Posterior cingulate gyrus (tissue), 11 donors: ENCODE measurements around the gene C3orf38.
"Not testable (repeated sequence)": the region's sequence is repeated elsewhere in the genome, so short reads cannot be mapped to it uniquely, and the experiment has no call there.

ENCODE experiments used
- DNase-seq, 10 donors: peaks; one replicate each; pipeline versions ENCODE4 v3.0.0 to v3.0.0-alpha.2; 2020 to 2021; ENCODE audit warnings: mixed read lengths in 3 of 10
- intact Hi-C: fragments of 100-400 bp; cut with DNase I; formaldehyde crosslinking; loops from one replicate; pipeline ENCODE4 v1.15.1; 2023

C3orf38 gene

DNA sequence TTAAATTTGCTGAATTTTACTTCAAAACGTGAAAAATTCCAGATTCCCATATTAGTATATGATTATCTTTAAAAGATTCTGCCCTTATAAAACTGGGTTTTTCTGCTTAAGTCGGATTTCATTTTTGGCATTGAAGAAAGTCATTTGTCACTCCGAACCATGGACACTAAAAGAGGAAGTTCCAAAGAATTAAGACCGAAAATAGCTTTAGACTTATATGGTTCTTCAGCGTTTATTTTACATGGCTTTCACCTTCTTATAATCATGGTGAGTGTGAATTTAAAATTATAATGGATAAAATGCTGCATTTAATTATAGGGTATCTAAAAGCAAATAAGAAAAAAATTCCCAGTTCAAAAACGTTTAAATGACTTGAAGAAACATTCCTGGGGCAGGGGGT, 1.0 kb downstream of the C3orf38 start:
- intact Hi-C loops = no loop called here
- no peak for DNase-seq

DNA sequence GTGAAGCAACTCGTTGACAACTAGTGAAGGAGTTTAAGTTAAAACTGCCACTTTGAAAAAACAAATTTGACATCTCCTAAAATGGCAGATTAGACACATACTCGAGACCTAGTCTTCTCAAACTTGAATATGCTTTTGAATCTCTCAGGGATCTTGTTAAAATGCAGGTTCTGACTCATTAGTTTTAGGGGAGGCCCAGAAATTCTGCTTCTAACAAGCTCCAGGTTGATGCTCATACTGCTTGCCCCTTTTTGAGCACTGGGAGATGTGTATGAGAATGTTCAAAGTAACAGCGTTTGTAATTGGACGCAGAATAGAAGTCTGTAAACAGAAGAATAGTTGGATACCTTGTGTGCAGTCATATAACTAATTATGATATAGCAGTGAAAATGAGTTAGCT, 1.6 kb downstream of the C3orf38 start:
- intact Hi-C loops = no loop called here
- no peak for DNase-seq

DNA sequence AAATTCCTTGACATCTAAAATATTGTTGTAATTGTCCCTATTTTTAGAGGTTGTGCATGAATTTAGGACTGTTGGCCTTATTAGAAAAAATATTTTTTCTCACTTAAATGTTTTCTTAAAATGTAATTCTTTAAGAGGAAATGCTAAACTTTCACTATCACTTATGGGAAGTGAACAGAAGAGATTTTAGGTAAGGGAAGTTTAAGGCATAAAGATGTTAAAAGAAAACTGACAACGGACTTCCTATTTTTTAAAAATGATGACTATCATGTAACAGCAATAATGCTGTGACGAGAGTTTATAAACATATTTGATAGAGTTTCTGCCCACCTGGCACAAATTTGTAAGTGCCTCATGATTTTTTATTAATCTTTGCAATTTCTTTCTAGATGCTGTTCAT, 3.1 kb downstream of the C3orf38 start:
- intact Hi-C loops = no loop called here
- no peak for DNase-seq

DNA sequence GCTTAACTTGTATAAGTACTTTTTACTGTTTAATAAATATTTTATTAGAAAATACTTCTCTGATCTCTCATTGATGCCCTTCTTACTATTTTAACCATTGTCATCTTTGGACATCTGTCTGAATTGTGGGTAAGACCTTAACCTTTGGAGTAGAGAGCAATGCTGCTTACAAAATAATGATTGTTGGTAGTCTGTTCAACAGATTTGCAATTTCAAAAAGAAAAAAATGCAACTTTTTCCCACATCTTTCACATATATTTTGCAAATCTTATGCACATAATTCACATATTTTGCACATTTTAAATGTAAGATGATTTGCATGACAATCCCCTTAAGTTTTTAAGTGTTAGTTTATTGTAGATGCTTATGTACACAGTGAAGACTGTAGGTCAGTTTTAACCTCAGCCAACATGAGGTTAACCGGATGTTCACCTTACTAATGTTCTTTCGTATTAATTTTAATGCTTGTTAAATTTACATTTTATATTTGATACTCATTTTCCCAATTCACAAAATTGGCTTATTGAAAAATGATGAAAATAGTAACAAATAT, 16.7 kb downstream of the C3orf38 start:
- no peak for DNase-seq
- intact Hi-C loops = no loop called here

DNA sequence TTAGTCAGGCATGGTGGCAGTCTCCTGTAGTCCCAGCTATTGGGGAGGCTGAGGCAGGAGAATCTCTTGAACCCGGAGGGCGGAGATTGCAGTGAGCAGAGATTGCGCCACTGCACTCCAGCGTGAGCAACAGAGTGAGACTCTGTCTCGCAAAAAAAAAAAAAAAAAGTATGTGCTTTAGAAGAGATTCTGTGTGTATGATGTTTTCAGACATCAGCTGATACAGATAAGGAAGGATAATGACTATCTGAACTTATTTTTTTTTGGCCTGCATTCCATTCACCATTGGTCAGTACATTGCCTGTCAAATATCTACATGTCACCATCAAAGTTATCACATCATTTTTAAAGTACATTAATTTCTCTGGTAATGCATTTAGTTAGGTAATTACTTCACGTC, 17.4 kb downstream of the C3orf38 start:
- no peak for DNase-seq
- intact Hi-C loops = no loop called here

DNA sequence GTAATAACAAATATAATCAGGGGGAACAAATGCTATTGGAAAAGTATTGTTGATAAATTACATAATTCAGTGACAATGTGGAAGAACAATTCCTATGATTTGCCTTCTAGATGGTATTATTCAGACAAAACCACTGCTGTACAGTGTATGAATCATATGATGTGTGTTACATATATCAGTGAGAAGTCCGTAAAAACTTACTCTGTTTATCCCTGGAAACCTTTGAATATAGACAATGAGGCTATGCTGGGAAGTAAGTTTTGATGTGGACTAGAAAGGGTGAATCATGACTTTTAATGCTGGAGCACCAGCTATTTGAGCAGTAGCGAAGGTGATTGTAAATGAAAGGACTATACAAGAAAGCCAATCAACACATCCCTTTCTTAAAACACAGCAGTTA, 17.9 kb downstream of the C3orf38 start:
- DNase-seq = no peak
- intact Hi-C loops = no loop called here

DNA sequence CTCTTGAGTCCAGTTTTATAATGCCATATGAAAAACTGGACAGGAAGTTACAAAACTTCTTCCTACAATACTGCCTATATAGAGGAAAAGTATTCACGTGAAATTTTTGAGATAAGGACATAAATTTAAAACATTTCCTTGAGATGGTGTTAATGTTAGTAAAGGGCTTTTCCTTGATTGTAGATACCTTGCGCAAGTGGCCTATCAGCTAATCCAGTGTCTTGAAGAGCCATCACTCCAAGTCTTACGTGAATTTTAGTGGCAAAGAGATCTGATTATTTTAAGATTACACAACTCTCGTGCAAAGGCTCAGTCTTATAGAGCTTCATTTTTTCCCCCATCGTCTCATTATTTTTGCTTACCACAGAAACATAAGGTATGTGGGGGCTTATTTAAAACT, 18.4 kb downstream of the C3orf38 start:
- intact Hi-C loops = no loop called here
- no peak for DNase-seq

DNA sequence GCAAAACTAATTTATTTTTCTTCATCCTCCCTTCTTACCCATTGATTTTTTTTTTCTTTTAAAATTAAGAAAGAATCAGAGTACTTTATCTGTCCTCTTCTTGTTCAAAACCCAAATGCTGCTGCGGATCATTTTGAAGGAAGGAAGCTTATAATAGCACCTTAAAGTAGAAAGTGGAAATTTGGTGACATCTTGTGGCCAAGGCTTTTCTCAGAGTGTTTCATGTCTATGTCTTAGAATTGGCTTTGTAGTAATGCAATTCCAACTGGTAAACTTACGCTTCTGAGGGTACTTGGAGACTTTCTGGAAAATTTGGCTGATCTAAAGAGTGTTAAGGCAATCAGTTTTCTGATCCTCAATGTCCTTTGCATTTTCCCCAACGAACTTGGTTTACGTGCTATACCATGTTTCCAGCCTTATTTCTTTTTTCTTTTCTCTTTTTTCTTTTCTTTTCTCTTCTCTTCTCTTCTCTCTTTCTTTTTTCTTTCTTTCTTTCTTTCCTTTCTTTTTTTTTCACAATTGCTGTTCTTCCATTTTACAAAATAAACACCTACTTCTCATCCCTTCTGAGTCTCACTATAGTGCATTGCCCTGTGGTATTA, 30.7 kb downstream of the C3orf38 start:
- intact Hi-C loops = no loop called here
- DNase-seq = no peak

DNA sequence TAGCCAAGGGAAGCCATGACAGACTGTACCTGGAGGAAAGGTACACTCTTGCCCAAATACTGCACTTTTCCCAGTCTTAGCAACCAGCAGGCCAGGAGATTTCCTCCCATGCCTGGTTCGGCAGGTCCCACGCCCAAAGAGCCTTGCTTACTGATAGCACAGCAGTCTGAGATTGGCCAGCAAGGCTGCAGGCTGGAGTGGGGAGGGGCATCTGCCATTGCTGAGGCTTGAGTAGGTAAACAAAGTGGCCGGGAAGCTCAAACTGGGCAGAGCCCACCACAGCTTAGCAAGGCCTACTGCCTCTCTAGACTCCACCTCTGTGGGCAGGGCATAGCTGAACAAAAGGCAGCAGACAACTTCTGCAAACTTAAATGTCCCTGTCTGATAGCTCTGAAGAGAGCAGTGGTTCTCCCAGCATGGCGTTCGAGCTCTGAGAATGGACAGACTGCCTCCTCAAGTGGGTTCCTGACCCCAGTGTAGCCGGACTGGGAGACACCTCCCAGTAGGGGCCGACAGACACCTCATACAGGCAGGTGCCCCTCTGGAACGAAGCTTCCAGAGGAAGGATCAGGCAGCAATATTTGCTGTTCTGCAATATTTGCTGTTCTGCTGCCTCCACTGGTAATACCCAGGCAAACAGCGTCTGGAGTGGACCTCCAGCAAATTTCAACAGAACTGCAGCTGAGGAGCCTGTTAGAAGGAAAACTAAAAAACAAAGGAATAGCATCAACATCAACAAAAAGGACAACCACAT, 32.6 kb downstream of the C3orf38 start:
- intact Hi-C loops = not testable (repeated sequence)

DNA sequence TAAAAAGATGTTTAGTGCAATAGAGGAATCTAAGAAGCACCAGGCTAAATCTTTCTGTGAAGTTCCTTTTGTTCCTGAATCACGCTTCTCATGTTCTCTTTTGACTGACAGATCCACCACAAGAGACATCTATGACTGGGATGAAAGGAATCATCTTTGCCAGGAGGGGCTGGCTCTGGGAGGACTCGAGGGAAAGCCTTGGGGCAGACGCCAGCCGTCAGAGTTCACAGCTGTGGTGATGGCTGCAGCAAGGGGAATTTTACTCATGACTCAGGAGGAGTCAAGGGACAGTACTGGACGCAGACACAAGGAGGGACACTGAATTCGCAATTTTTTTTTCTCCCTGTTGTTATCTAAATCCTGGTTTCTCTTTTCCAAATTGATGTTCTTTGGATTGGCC, 38.7 kb downstream of the C3orf38 start:
- intact Hi-C loops = no loop called here
- DNase-seq = peak in 8 of 10 donors; percentile 31 to 94 (median 60)

More for the DNA sequence above, 32.6 kb downstream of the C3orf38 start:
- DNase-seq = peak in 1 of 10 donors; percentile 55

DNA sequence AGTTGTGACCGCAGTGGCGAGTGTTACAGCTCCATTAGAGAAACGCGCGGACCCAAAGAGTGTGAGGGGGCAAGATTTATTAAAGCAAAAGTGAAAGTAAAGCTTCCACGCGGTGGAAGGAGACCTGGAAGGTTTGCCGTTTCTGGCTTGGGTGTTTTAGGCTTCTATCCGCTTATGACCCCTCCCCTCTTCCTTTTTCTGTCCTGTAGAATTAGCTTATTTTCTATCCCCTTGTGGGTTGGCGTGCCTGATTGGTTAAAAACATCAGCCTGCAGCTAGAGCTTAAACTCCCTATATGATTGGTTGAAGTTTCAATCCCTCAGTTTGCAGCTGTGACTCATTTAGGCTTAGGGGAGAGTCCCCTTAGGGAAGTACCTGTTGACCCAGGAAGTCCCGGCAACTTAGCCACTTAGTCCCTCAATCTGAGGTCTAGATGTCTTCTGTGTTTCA, 39.6 kb downstream of the C3orf38 start:
- peak in 1 of 10 donors; percentile 52 for DNase-seq
- intact Hi-C loops = no loop called here

DNA sequence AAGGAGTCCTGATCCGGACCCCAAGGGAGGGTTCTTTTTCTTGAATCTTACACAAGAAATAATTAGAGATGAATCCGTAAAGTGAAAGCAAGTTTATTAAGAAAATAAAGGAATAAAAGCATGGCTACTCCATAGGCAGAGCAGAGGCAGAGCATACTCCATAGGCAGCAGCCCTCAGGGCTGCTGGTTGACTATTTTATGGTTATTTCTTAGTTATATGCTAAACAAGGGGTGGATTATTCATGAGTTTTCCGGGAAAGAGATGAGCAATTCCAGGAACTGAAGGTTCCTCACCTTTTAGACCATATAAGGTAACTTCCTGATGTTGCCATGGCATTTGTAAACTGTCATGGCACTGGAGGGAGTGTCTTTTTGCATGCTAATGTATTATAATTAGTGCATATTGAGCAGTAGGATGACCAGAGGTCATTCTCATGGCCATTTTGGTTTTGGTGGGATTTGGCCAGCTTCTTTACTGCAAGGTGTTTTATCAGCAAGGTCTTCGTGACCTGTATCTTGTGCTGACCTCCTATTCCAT, 42.2 kb downstream of the C3orf38 start:
- DNase-seq = no peak
- intact Hi-C loops = no loop called here

DNA sequence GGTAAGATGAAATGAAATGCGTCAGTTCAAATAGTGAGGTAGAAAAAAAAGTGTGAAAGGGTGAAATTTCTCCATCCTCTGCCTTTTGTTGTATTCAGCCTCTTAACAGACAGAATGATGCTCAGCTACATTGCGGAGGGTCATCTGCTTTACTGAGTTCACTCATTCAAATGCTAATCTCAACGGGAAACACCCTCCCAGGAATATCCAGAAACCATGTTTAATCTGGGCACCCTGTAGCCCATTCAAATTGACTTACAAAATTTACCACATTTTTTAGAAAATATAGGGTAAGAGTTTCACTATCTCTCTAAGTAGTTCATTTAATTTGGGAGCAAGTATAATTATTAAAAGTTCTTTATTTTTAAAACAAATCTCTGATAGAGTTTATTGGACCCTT, 42.9 kb downstream of the C3orf38 start:
- no peak for DNase-seq
- intact Hi-C loops = no loop called here

DNA sequence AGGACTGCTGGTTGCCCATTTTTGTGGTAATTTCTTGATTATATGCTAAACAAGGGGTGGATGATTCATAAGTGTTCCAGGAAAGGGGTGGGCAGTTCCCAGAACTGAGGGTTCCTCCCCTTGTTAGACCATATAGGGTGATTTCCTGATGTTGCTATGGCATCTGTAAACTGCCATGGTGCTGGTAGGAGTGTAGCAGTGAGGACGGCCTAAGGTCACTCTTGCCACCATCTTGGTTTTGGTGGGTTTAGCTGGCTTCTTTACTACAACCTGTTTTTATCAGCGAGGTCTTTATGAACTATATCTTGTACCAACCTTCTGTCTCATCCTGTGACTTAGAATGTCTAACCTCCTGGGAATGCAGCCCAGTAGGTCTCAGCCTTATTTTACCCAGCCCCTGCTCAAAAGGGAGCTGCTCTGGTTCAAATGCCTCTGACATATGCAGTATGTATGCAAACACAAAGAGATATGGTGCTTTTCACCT, 46.2 kb downstream of the C3orf38 start:
- intact Hi-C loops = no loop called here
- DNase-seq = no peak

DNA sequence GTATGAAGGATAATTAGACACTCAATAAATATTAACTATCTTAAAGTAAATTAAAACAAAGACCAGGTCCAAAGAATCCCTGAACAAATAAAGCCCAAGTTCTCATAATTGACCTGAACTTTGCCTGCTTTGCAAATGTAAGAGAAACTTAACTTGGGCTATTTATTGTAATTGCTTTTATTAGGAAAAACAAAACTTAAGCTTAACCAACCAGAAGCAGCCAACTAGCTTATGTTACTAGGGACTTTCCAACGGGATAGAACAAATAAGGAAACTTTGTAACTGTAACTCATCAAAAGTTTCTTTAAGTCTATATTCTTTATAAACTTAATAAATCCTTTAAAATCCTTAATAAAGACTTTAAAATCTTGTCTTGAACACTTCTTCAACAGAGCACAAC, 48.4 kb downstream of the C3orf38 start:
- intact Hi-C loops = no loop called here
- no peak for DNase-seq

DNA sequence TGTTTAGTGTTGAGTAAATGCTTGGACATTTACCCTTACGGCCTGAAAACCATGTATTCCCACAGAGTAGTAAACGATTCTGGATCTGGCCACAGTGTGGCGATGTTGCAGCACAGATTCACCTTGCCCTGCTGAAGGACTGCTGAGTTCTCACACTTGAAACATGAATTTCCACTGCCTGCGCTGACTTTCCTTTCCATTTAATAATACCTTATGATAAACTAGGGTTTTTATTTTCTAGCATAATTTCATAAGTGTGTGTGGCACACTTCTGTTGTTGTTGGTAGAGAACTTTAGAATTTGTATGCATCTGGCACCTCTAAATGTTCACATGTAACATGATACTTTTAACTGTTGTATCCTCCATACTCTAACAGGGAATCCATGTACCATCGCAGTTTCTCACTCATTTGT, 53.9 kb downstream of the C3orf38 start:
- intact Hi-C loops = loop anchor here (5.0 kb wide), 3 partner anchors 909 to 1979 kb away; no protein-coding TSS in a partner anchor
- DNase-seq = peak; percentile 60 to 97 (median 85)
